Measurements from ENCODE around the gene PTPN13.

Gene PTPN13

DNA sequence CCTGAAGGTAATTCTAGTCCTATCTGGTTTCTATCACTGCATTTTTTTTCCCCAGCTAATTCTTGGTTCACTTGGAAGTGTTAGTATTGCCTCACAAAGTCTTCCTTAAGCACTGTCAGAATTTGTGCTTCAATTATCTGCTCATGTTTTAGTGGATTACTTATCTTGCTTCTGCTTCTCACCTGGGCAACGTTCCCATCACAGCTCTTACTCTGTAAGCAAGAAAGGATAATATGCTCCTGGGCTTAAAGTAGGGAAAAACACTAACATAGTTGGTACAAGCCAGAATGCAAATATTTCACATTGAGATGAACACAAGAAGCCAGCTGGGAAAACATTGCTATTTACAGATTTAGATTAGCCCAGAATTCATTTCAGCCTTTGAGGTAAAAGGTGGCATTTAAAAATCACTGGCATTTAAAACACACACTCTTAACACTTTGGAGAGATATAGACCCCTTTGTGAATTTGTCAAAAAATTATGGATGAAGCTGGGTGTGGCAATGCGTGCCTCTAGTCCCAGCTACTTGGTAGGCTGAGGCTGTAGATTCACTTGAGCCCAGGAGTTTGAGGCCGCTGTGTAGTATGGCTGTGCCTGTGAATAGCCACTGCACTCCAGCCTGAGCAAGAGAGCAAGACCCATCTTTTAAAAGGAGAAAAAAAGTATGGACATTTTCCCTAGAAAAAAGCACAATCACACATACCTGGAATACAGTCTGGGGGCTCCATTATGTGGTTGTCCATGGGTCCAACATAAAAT, 6.6 kb upstream of the PTPN13 start:
- DNase-seq (ENCODE audit: low spot score) = no peak

DNA sequence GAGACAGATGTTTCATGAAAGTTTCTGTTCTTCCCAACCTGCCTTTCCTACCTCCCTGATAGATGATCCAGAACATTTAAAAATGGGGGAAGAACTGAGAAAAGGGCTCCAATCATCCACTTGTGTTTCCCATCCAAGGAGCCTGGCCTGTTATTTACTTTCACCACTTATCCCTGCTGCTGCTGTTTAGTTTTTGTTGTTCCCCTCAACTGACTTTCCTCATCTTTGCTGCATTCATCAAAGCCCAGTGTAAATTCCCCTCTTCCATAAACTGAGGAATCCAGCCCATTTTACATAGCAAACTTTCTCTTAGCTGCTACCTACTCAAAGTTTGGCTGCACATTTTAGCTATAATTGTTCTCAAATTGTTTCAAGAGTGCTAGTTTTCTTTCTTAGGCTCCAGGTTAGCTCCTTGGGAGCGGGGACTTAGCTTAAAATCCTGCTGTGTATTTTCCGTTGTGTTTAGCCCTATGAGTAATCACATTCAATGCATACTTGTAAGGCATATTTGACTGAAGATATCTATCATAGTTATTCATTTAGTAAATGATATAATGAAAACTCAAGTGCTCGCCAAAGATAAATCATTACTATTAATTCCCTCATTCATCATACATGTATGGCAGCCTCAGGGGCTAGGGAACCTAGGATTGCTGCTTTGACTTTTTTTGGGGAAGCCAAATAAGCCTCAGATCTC, 1.4 kb upstream of the PTPN13 start:
- DNase-seq (ENCODE audit: low spot score) = no peak

DNA sequence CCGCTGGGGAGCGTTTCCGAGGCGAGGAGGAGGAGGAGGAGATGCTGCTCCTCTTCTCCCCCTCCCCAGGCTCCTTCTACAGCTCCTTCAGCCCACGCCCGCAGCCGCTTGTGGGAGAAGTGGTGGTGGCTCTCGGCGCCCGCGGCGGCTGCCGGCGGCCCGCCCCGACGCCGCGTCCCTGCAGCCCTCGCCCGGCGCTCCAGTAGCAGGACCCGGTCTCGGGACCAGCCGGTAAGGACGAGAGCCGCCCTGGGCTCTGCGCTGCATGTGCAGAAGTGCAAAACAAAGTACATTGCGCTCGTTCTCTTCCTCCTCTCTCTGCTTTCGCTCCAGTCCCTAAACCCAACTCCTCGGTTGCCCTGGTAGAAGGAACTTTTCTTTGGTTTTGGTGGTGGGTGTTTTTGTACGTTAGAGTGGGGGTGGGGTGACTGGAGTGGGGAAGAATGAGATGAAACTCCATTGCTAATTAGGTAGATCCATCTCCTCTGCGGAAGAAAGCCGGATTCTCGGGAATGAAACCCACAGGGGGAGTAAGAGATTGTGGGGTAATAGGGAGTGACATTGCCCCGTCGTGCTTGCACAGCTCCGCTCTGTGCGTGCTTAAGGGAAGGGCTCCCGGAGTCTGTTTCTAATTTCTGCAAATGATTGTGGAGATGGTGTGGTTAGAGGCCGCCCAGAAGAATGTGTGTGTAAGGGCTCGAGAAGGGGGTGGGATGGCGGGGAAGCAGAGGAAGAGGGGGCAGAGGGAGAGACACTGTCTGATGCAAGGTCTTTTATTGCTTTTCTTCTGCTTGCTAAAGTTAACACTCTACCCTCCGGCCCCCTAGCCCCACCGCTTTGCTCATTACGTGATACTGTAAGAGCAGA, 677 bp downstream of the PTPN13 start:
- DNase-seq (ENCODE audit: low spot score) = peak; percentile 80

DNA sequence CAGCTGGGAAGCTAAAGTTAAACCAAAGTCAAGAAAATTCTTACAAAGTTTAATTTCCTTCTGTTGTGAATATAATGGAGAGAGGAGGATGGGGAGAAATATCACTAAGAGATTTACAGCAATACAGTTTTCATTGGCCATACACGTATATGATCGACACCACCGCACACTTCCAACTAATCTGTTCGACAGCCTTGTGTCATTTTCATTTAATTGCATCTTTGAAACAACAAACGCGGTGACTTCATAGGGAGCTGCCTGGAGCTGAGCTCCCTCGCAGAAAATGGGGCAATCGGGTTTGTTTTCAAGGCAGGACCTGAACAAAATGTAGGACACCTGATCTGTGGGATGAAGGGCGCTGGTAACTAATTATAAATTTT, 1.3 kb downstream of the PTPN13 start:
- peak; percentile 10 for DNase-seq (ENCODE audit: low spot score)

DNA sequence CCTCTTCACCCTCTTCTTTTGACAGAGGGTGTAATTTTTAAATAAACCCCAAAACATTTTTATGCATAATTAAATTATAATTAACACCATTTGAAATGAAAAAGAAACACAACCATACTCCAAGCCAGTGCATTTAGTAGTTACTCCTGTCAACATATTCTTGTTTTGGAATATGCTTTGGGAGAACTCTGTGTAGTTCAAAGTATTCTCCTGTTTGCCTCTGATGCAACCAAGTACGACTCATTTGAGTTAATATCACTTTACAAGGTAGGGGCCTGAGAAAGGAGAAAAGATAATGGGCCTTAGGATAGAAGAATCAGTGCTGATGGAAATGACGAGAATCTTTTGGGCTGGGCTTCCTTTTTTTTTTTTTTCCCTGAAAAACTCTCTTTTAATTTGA, 2.7 kb downstream of the PTPN13 start:
- no peak for DNase-seq (ENCODE audit: low spot score)

DNA sequence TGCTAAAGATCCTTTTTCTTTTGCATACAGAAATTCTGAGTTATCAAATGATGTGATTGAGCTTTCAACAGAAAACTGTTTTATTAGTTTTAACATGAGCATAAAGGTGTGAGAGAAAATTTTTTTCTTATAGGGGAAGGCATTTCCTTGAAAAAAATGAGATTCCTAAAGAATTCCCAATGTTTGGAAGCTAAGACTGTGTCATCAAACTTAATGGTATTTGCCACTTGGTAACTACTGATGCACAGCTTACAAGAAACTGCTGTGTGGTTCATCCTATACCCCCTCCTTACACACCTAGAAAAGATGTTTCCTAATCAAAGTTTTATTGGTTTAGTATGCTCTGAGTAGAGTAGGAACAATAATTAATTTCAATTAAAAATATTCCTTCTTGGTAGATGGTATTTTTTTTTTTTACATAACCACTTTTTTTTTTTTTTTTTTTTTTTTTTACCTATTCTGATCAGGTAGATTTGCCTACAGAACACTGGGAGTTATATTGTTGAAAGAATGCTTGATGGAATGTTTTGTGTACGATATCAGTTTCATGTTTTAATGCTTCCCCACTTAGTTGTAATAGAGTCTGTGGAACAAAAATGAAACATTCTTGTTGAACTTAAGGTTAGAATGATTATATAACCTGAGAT, 6.0 kb downstream of the PTPN13 start:
- DNase-seq (ENCODE audit: low spot score) = no peak

DNA sequence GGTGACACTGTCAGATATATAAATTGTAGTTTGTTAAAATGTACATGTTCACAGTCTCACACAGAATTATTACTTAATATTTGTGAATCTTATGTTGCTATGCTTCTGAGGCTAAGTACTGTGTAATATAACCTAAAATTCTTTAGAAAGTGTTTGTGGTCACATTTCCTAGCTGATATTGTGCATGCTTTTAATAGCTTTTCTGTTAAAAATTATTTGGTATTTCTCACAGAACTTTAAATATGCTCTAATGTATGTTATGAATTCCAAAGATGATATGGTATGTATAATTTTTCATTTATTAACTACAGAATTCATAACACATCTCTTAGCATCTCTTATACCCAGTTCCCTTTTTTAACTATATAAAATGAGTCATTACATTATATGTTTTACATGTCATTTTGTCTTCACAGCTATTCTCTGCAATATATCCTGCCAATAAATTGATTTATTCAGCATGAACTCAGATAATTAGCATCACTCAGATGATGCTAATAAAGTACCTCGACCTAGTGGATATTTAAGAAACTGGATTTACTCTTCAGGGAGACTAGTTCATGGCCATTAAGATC, 9.3 kb downstream of the PTPN13 start:
- DNase-seq (ENCODE audit: low spot score) = no peak

DNA sequence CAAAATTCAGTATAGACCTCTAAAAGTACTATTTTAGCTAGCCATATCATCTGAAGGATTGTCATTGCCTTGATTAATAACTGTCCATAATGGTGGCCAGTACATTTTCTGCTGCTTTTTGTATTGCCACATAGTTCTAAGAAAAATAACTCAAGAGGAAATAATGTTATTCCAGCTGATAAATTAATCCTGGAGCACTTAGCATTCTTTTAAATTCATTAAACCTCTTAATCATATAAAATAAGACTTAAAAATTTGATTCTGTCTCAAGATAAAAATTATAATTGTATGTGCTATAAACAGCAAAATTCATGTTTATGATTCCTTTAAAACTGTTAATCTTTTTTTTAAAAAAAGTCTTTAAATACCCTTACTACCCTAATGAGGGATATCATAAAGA, 12.7 kb downstream of the PTPN13 start:
- DNase-seq (ENCODE audit: low spot score) = no peak

DNA sequence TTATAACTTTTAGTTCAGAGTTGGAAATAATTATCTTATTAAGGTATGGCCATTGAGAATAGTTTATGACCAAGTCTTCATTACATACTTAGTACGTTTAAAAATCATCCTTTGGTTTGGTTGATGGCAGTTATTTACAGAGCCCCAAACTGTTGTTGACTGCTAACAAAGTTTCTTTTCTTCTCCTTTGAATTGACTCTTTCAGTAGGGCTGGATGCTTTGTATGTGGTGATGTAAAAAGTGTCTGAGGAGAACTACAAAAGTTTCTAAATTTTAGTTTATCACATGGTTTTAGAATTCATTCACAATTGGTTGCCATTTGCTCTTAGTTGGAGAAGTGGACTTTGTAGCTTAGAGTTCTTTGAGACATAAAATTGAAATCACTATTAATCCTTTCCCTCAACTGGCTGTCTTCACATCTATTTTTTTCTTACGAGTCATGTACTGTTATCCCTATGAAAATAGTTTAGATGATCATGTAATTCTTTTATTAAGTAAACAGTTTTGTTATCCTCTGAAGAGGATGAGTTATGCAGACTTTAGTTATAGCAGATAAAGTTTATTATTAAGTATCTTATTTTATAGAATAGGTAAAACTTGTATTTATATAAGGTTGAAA, 14.8 kb downstream of the PTPN13 start:
- no peak for DNase-seq (ENCODE audit: low spot score)

DNA sequence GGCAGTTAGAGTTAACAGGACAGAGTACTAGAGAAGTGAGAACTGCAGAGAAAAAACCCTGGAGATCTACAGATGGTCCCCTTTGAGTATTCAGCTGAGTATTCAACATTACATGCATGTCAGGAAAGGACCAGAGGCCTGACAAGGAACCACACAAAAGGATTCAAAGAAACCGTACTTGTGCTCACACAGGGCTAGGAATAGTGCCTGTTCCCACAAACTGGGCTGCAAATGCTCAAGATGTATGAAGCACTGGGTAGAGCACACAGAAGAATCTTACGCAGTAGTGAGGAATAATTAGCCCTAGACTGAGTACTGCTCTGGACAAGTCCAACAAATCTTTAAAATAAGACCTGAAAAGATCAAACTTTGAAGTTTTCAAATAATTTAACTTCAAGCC, 17.6 kb downstream of the PTPN13 start:
- no peak for DNase-seq (ENCODE audit: low spot score)

DNA sequence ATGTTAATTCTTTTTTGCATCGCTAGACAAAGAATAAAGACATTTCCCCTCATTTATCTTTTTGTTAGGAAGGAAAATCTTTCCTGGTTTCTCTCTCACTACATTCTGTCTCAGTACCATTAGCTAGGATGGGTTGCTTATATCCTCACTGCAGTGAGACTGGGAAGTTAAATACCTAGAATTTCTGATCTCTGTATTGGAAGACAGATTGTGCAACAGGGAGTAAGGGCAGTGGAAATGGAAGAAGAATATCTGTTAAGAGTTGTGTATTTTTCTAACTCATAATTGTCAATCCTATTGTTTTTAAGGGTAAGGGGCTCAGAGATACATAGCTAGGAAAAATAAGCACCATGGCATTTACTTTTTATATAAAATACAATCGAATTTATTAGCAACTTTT, 19.6 kb downstream of the PTPN13 start:
- DNase-seq (ENCODE audit: low spot score) = no peak

DNA sequence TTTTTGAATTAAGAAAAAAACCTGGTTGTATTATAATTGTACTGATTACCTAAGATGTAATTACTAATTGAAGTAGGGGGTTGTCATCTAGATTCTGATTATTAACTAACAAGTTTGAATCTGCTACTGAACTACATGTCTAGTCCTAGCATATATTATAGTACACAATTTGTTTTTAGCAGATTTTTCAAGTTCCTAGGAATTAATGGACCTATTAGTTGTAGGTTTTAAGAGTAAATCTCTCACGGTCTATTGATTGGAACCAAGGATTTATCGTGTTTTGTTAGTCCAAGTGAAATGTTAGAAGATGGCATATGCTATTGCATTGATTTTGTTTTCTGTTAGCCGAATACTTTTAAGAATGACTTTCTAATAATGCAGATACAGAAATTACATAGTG, 20.8 kb downstream of the PTPN13 start:
- DNase-seq (ENCODE audit: low spot score) = no peak

DNA sequence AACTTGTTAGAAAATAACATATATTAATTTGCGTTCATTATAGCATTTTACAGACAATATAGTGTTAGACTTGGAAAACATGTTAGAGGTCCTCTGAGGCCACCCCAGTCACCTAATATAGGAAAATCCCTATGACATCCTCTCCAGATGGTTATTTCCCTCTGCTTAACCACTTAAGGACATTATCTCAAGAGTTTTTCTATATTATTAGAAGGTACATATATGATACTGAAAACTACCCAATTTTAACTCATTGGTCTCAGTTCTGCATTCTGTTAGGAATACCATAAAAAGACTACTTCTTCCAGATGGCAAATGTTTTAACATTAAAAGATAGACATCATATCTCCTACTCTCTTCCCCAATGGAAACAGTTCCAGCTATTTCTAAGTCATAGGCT, 21.4 kb downstream of the PTPN13 start:
- DNase-seq (ENCODE audit: low spot score) = no peak

DNA sequence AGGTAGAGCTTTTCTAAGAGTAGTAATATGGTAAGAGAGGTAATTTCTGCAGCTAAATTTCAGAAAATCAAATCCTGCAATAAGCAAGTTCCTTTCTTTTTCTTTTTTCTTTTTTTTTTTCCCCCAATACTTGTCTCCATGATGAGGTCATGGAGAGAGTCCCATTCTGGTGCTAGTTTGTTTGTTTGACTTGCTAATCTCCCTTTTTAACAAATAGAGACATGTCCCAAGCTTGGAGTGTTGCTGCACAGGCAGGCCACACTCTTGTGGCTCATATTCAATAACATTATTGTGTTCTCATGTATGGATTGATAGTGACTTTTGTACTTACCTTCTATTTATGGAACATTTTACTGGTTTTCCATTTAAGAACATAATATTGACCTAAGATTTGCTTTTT, 25.5 kb downstream of the PTPN13 start:
- no peak for DNase-seq (ENCODE audit: low spot score)

DNA sequence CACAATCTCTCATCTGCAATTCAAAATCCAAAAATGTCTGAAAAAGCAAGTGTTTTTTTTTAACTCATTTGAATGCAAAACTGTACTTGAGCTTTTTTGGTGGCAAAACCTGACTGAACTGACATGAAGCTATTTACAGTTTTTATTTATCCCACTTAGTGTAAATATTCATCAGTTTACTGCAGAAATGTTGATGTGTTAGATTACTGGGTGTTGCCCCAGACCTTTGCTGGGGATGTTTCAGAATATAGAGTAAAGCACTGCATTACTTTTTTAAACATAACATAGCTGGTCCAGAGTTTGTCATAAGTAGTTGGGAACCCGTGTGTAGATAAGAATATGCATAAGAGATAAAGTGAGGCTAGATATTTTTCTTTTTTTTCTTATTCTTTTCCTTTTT, 27.3 kb downstream of the PTPN13 start:
- no peak for DNase-seq (ENCODE audit: low spot score)

DNA sequence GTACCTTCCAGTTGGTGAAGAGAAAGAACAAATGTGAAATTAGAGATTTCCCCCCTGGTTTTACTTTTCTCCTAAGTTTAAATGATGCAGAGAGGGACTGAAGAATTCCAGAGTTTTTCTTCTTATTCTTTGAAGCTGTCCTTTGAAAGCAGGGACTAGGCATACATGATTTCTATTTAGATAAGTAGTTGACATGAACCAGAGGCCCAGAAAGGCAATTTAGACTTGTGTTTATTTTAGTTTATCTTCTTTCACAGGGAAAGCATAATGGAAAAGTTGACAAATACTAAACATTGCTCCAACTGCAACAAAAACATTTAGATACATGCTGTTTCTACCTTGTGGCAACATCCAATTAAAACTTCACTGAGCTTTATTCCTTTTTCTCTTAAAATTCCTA, 32.0 kb downstream of the PTPN13 start:
- DNase-seq (ENCODE audit: low spot score) = no peak

DNA sequence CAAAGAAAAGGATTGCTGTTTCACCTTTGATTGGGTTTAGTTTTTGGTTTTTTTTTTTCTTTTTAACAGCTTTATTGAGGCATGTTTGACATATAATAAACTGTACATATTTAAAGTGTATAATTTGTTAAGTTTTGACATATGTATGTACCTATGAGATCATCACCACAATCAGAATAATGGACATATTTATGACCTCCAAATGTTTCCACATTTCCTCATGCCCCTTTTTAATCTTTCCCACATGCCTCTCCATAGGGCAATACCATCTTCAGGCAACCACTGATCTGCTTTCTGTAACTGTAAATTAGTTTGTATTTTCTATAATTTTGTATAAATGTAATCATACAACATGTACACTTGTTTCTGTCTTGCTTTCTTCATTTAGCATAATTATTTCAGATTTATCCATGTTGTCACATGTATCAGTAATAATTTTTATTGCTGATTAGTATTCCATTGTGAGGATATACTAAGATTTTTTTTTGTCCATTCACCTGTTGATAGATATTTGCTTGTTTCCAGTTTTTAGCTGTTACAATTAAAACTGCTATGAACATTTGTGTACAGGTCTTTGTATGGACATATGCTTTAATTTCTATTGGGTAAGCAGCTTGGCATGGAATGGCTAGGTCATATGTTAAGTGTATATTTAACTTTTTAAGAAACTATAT, 33.5 kb downstream of the PTPN13 start:
- DNase-seq (ENCODE audit: low spot score) = no peak

DNA sequence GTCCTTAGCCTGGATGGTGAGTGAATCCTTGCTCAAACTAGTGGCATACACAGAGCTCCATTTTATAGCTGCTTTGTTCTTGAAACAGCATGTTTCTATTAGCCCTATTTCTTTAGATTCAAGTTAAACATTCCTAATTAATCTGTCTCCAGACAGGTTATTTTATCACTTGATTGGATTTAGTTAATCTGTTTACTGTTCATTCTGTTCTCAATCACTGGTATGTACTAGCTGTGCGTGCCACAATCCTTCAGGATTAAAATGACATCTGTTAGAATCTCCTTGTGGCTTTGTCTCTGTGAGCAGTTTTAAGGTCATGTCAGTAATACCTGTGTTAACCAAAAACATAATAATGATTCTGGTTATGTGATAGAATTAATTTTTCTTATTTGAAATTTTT, 36.5 kb downstream of the PTPN13 start:
- no peak for DNase-seq (ENCODE audit: low spot score)

DNA sequence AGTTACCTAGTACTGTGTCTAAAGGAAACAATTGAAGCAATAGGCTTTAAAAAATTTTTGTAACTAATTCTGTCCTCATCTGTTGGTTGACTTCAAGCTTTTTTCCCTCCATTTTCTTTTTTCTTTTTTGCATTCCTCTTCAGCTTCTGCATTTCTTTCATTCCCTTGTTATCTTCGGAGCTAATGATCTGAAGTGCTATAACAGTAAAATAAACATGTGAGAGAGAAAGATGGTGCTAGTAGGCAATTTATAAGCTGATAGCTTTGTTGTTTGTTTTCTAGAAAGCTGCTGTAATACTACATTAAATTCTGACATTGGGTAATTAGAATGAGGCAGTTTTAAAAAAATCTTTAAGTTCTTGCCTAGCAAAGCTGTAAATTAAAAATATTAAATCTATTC, 37.1 kb downstream of the PTPN13 start:
- DNase-seq (ENCODE audit: low spot score) = no peak

DNA sequence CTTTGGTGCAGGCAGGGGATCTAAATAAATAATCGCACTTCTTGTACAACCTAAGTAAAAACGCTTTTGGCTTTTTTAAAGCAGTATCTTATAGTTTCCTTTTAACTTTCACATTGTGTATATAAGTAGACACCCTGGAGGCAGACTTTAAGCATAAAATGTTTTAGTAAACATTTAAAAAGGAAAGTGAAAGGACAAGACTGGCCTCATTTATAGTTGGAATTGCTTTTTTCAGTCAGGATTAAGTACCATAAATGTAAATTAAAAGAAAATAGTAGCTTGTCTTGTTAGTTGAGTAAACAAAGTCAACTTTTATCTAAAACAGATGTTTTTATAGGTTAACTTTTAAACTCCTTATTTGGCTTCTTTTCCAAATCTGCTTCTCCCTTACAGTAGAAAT, 39.7 kb downstream of the PTPN13 start:
- no peak for DNase-seq (ENCODE audit: low spot score)

DNA sequence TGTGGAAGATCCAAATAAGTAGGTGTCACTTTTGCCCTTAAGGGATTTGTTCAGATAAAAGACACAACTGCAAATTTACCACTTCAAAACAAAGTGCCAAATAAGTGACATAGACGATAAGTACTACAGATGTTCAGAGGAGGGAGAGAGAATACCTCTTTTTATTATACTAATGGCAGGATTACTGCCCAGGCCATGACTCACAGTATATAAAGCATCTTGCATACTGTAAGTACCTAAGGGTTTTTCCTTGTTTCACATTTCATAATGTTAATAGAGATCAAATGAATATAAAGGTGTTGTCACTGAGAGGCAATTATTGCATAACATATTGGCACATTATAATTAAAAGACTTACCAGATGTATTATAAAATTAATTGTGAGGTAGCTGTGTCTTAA, 46.4 kb downstream of the PTPN13 start:
- DNase-seq (ENCODE audit: low spot score) = no peak
